SK-N-SH (cell line): ENCODE measurements around the gene MYOT. TPM values are rescaled to one million over a fixed set of nuclear protein-coding genes. Genes with fewer than 3 reads are reported as not detected.

Source experiments
- CTCF ChIA-PET: fragments of 300-600, 350-600 bp; formaldehyde crosslinking; extraction: SDS; loops from one replicate; lab custom pipeline; 2021; lab: Yijun Ruan, JAX
- POLR2A ChIA-PET: fragments of 350-600 bp; sonication (Branson Sonifier 250); formaldehyde crosslinking; extraction: SDS; loops from one replicate; lab custom pipeline; 2020; ENCODE audit warnings: antibody characterized with exemption, inconsistent platforms; lab: Yijun Ruan, JAX
- DNase-seq: peaks from one replicate; pipeline ENCODE4 v3.0.0; 2012
- H2AFZ ChIP-seq: fragments of 200-600 bp; sonication (generic); 2 replicates; pipeline ENCODE4 v1.8.1; 2016; ENCODE audit warnings: antibody characterized with exemption, mild to moderate bottlenecking, low read depth
- H3F3A ChIP-seq: fragments of 200-600 bp; sonication (generic); replicated peaks from 2 replicates; pipeline ENCODE3; 2016; ENCODE audit warnings: antibody characterized with exemption, mild to moderate bottlenecking; ENCODE audit not compliant: insufficient read depth
- H3K27ac ChIP-seq, 2 experiments: fragments of 200-500 bp in 1 of 2; fragments of 200-600 bp in 1 of 2; sonication (Bioruptor generic) in 1 of 2; sonication (generic), shearing (Covaris generic) in 1 of 2; 2 replicates each; pipeline versions ENCODE4 v1.5.1 to v1.6.1; 2014 to 2016; ENCODE audit warnings: low read depth in 2 of 2, inconsistent platforms in 1 of 2, low read length in 1 of 2, mild to moderate bottlenecking in 1 of 2, mixed read lengths in 1 of 2
- H3K27me3 ChIP-seq: fragments of 200-600 bp; sonication (generic), shearing (Covaris generic); 2 replicates; pipeline ENCODE4 v1.6.1; 2016; ENCODE audit warnings: mixed run types; ENCODE audit not compliant: insufficient read depth
- H3K36me3 ChIP-seq, 2 experiments: fragments of 200-500 bp in 1 of 2; fragments of 200-600 bp in 1 of 2; sonication (Bioruptor generic) in 1 of 2; sonication (generic) in 1 of 2; replicated peaks in 1 of 2; 2 replicates each; pipeline versions ENCODE3 to v1.5.1; 2014 to 2016; ENCODE audit warnings: low read length in 1 of 2, mild to moderate bottlenecking in 1 of 2; ENCODE audit not compliant: insufficient read depth in 2 of 2, control insufficient read depth in 1 of 2
- H3K4me1 ChIP-seq, 2 experiments: fragments of 200-500 bp in 1 of 2; fragments of 200-600 bp in 1 of 2; sonication (Bioruptor generic) in 1 of 2; sonication (generic), shearing (Covaris generic) in 1 of 2; 2 replicates each; pipeline versions ENCODE4 v1.5.1 to v1.6.1; 2014 to 2016; ENCODE audit warnings: low read depth in 1 of 2, low read length in 1 of 2, mixed run types in 1 of 2; ENCODE audit not compliant: insufficient read depth in 2 of 2, control insufficient read depth in 1 of 2
- H3K4me2 ChIP-seq: fragments of 200-600 bp; sonication (generic), shearing (Covaris generic); 2 replicates; pipeline ENCODE4 v1.6.1; 2017; ENCODE audit warnings: mixed run types
- H3K4me3 ChIP-seq, 2 experiments: fragments of 200-500 bp in 1 of 2; fragments of 200-600 bp in 1 of 2; sonication (Bioruptor generic) in 1 of 2; sonication (generic), shearing (Covaris generic) in 1 of 2; 2 replicates each; pipeline versions ENCODE4 v1.5.1 to v1.8.1; 2014 to 2016; ENCODE audit warnings: low read depth in 2 of 2, inconsistent platforms in 1 of 2, low read length in 1 of 2, mild to moderate bottlenecking in 1 of 2, mixed read lengths in 1 of 2, moderate library complexity in 1 of 2
- H3K79me2 ChIP-seq: fragments of 200-600 bp; sonication (generic); 2 replicates; pipeline ENCODE4 v1.8.1; 2017; ENCODE audit warnings: mild to moderate bottlenecking; ENCODE audit not compliant: insufficient read depth
- H3K9ac ChIP-seq: fragments of 200-600 bp; sonication (generic); 2 replicates; pipeline ENCODE4 v1.6.1; 2017; ENCODE audit warnings: mixed run types
- H3K9me2 ChIP-seq: fragments of 200-600 bp; sonication (generic); 2 replicates; pipeline ENCODE4 v1.6.1; 2017; ENCODE audit warnings: mixed run types
- H3K9me3 ChIP-seq: fragments of 200-600 bp; sonication (generic); 2 replicates; pipeline ENCODE4 v1.6.1; 2017; ENCODE audit warnings: mixed run types, mild to moderate bottlenecking, moderate library complexity
- H4K20me1 ChIP-seq: fragments of 200-600 bp; sonication (generic); 2 replicates; pipeline ENCODE4 v1.6.1; 2017; ENCODE audit warnings: mild to moderate bottlenecking, mixed run types; ENCODE audit not compliant: insufficient read depth
- EP300 ChIP-seq, 2 experiments: IDR thresholded peaks; 2 replicates each; pipeline versions ENCODE4 v1.4.0 to v1.6.1; 2012; ENCODE audit warnings: borderline replicate concordance in 1 of 2, low read depth in 1 of 2, low read length in 1 of 2
- EZH2phosphoT487 ChIP-seq: fragments of 200-600 bp; sonication (generic); IDR thresholded peaks from 2 replicates; pipeline ENCODE4 v1.6.1; 2017; ENCODE audit warnings: low read depth, mixed run types, mild to moderate bottlenecking, antibody characterized with exemption, moderate library complexity, borderline replicate concordance
- FOSL2 ChIP-seq: IDR thresholded peaks from 2 replicates; pipeline ENCODE4 v1.4.0; 2012; ENCODE audit warnings: low read depth, mild to moderate bottlenecking, moderate library complexity, borderline replicate concordance
- FOXJ3 ChIP-seq: sonication (generic); formaldehyde crosslinking; IDR thresholded peaks from 2 replicates; pipeline ENCODE4 v1.5.1; 2020; ENCODE audit warnings: mild to moderate bottlenecking, missing genetic modification reagents
- FOXM1 ChIP-seq: IDR thresholded peaks from 2 replicates; pipeline ENCODE4 v1.4.0; 2012; ENCODE audit warnings: low read depth, mild to moderate bottlenecking
- MXI1 ChIP-seq: IDR thresholded peaks from 2 replicates; pipeline ENCODE4 v1.6.1; 2012; ENCODE audit warnings: mild to moderate bottlenecking, low read depth, low read length, improper control_type of control experiment
- NRF1 ChIP-seq: IDR thresholded peaks from 2 replicates; pipeline ENCODE4 v1.6.1; 2012; ENCODE audit warnings: low read depth, mild to moderate bottlenecking, low read length
- POLR2AphosphoS5 ChIP-seq: IDR thresholded peaks from 2 replicates; pipeline ENCODE4 v1.6.1; 2012; ENCODE audit warnings: low read depth, low read length
- RAD21 ChIP-seq: IDR thresholded peaks from 2 replicates; pipeline ENCODE4 v1.6.1; 2012; ENCODE audit warnings: mild to moderate bottlenecking, low read length
- RFX5 ChIP-seq: IDR thresholded peaks from 2 replicates; pipeline ENCODE4 v1.6.1; 2012; ENCODE audit warnings: mild to moderate bottlenecking, improper control_type of control experiment, low read length
- TAF1 ChIP-seq: IDR thresholded peaks from 2 replicates; pipeline ENCODE4 v1.6.1; 2012; ENCODE audit warnings: low read depth, mild to moderate bottlenecking, low read length, moderate library complexity, borderline replicate concordance
- TCF12 ChIP-seq: IDR thresholded peaks from 2 replicates; pipeline ENCODE4 v1.4.0; 2012
- TEAD4 ChIP-seq: IDR thresholded peaks from 2 replicates; pipeline ENCODE4 v1.4.0; 2012; ENCODE audit warnings: mild to moderate bottlenecking, borderline replicate concordance; ENCODE audit not compliant: insufficient read depth
- YY1 ChIP-seq: IDR thresholded peaks from 2 replicates; pipeline ENCODE4 v1.4.0; 2012; ENCODE audit warnings: low read depth, mild to moderate bottlenecking
- WGBS: methylation state at CpG from one replicate; pipeline ENCODE4 v1.1.6; 2017; ENCODE audit warnings: low lambda C conversion rate; 5-methylcytosine and 5-hydroxymethylcytosine counted together
- polyA plus RNA-seq, 3 experiments: library from polyadenylated mRNA; depleted of rRNA; stranded (reverse); fragments of >200 nt; gene quantifications; 2 replicates each; pipeline ENCODE4 v1.2.3, GENCODE V29; 2012
- TF ChIP-seq, protein P1 (sequence below): IDR thresholded peaks from 2 replicates; pipeline ENCODE4 v1.4.0; 2012; ENCODE audit warnings: low read depth
- TF ChIP-seq, protein P2 (sequence below): IDR thresholded peaks from 2 replicates; pipeline ENCODE4 v1.6.1; 2012; ENCODE audit warnings: mild to moderate bottlenecking, low read depth, low read length, moderate library complexity
- TF ChIP-seq, protein P3 (sequence below): fragments of 150-350 bp; IDR thresholded peaks from 2 replicates; pipeline ENCODE4 v1.6.1; 2017; ENCODE audit warnings: antibody characterized with exemption, low read length, low read depth, borderline replicate concordance

MYOT gene
- polyA plus RNA-seq, 1 of the 3 experiments (the other 2 are of a cell fraction): 0.02 TPM

DNA sequence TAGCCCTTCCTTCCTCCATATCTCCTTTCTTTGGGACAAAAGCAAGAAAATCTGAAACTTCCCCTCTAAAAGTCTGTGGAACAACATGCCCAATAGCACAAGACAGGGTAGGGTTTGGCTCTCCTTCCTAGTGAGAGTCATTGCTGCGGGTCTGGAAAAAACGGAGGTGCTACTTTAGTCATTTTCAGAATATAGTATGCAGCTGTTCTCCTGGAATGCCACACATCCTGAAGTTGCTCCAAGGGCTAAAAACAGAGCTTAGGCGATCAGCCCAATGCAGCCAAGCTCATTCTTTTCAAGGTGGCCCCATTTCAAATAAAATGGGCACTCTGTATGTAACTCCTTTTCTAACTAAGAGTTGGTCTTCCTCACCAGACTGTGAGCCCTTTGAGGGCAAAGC, 39.5 kb upstream of the MYOT start:
- POLR2A ChIA-PET: no interaction called here
- DNase-seq: no peak
- Histone ChIP-seq H3K79me2 (no peaks in the 10 kb centered on the region), H3K27ac (no peak overlapping the region), H3F3A (no peaks in the 10 kb centered on the region), H4K20me1 (no peaks in the 10 kb centered on the region), H3K4me2 (no peak overlapping the region), H3K9me2 (no peaks in the 10 kb centered on the region), H3K4me3 (no peak overlapping the region), H3K36me3 (no peaks in the 10 kb centered on the region), H3K27me3 (no peaks in the 10 kb centered on the region), H2AFZ (no peak overlapping the region), H3K9ac (no peak overlapping the region), H3K4me1 (no peaks in the 10 kb centered on the region; a peak in 1 of 4 replicates), H3K9me3 (0 out of 2 replicates have a peak, but pooled peaks cover 6% of the 10 kb centered on the region)
- TF ChIP-seq FOXJ3 (CRISPR knock-in tag): no peak
- no peak for TF ChIP-seq TCF12
- TF ChIP-seq YY1: no peak
- TF ChIP-seq, protein P1, sequence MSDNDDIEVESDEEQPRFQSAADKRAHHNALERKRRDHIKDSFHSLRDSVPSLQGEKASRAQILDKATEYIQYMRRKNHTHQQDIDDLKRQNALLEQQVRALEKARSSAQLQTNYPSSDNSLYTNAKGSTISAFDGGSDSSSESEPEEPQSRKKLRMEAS: no peak
- TF ChIP-seq FOSL2: no peak
- no peak for TF ChIP-seq NRF1
- no peak for TF ChIP-seq RAD21
- TF ChIP-seq, protein P2, sequence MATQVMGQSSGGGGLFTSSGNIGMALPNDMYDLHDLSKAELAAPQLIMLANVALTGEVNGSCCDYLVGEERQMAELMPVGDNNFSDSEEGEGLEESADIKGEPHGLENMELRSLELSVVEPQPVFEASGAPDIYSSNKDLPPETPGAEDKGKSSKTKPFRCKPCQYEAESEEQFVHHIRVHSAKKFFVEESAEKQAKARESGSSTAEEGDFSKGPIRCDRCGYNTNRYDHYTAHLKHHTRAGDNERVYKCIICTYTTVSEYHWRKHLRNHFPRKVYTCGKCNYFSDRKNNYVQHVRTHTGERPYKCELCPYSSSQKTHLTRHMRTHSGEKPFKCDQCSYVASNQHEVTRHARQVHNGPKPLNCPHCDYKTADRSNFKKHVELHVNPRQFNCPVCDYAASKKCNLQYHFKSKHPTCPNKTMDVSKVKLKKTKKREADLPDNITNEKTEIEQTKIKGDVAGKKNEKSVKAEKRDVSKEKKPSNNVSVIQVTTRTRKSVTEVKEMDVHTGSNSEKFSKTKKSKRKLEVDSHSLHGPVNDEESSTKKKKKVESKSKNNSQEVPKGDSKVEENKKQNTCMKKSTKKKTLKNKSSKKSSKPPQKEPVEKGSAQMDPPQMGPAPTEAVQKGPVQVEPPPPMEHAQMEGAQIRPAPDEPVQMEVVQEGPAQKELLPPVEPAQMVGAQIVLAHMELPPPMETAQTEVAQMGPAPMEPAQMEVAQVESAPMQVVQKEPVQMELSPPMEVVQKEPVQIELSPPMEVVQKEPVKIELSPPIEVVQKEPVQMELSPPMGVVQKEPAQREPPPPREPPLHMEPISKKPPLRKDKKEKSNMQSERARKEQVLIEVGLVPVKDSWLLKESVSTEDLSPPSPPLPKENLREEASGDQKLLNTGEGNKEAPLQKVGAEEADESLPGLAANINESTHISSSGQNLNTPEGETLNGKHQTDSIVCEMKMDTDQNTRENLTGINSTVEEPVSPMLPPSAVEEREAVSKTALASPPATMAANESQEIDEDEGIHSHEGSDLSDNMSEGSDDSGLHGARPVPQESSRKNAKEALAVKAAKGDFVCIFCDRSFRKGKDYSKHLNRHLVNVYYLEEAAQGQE: no peak
- no peak for TF ChIP-seq POLR2AphosphoS5
- TF ChIP-seq TAF1: no peak
- no peak for TF ChIP-seq FOXM1
- TF ChIP-seq EZH2phosphoT487: no peak
- TF ChIP-seq RFX5: no peak
- no peak for TF ChIP-seq EP300 (IDR thresholded peaks at IDR 0.05; ENCODE audit: borderline replicate concordance in 1 of 2, low read depth in 1 of 2, low read length in 1 of 2)
- no peak for TF ChIP-seq TEAD4
- no peak for TF ChIP-seq MXI1
- TF ChIP-seq, protein P3, sequence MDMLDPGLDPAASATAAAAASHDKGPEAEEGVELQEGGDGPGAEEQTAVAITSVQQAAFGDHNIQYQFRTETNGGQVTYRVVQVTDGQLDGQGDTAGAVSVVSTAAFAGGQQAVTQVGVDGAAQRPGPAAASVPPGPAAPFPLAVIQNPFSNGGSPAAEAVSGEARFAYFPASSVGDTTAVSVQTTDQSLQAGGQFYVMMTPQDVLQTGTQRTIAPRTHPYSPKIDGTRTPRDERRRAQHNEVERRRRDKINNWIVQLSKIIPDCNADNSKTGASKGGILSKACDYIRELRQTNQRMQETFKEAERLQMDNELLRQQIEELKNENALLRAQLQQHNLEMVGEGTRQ: no peak
- 86% methylated on average over 3 of the region's 3 CpGs for WGBS
- CTCF ChIA-PET: interaction anchor here (0.6 to 1.8 kb wide), 4 partner anchors 15 to 150 kb away, joined by 3 to 13 read pairs (median 4); no protein-coding TSS in a partner anchor
